Measurements from ENCODE around the gene IP6K1. TPM values are rescaled to one million over a fixed set of nuclear protein-coding genes. Genes with fewer than 3 reads are reported as not detected.

Gene IP6K1
- total and polyA plus RNA-seq, 4 donors: 9.4 to 40.2 (median 28.0) TPM

DNA sequence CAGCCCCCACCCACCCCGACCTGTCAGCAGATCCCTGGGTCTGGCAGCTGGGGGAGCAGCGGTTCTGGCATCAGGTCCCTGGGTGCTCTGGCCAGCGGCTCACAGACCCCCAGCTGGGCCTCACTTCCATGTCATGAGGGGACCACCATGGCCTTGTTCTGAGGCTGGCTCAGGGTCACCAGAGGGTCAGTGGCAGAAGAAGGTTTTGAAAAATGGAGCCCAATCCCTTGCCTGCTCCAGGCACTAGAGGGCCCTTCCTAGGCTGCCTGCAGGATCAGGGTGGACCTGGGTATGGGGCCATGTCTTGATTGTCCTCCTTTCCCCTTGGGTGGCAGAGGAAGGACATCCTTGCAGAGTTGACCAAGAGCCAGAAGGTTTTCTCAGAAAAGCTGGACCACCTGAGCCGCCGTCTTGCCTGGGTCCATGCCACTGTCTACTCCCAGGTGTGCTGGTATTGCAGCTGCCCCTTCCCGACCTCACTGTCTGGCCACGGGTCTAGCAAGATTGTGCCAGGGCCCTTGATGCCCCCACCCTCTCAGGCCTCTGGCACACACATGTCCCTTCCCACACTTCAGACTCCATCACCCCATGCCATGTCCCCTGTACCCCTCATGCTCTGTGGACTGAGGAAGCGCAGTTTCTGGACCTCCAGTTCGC is 79.8 kb downstream of the IP6K1 start:
- H3K4me3 ChIP-seq (ENCODE audit: low read length in 2 of 2): no peak overlapping the region
- no peak overlapping the region for H3K27ac ChIP-seq (ENCODE audit: low read depth in 1 of 2, low read length in 2 of 2)
- DNase-seq (no peak), ATAC-seq (ENCODE audit: low FRiP score) (no peak)
- H3K36me3 ChIP-seq (ENCODE audit: control insufficient read depth in 1 of 2, insufficient read depth in 2 of 2, low read length in 1 of 2): peaks cover 0 to 5% of the 10 kb centered on the region in 2 donors
- intact Hi-C loops (cut with DNase I): loop anchor here in 1 of 2 donors (10.0 kb wide), 1 partner anchor 128 kb away; no protein-coding TSS in a partner anchor
- H3K4me1 ChIP-seq (ENCODE audit: control insufficient read depth in 1 of 2, insufficient read depth in 2 of 2, low read length in 2 of 2): no peaks in the 10 kb centered on the region
- H3K9me3 ChIP-seq (ENCODE audit: control insufficient read depth, low read length): no peaks in the 10 kb centered on the region
- 85 to 86% methylated on average over 9 of the region's 9 CpGs for WGBS, 2 donors
- no peaks in the 10 kb centered on the region for H3K27me3 ChIP-seq (ENCODE audit: control insufficient read depth in 1 of 2, insufficient read depth in 2 of 2, low read length in 1 of 2)

DNA sequence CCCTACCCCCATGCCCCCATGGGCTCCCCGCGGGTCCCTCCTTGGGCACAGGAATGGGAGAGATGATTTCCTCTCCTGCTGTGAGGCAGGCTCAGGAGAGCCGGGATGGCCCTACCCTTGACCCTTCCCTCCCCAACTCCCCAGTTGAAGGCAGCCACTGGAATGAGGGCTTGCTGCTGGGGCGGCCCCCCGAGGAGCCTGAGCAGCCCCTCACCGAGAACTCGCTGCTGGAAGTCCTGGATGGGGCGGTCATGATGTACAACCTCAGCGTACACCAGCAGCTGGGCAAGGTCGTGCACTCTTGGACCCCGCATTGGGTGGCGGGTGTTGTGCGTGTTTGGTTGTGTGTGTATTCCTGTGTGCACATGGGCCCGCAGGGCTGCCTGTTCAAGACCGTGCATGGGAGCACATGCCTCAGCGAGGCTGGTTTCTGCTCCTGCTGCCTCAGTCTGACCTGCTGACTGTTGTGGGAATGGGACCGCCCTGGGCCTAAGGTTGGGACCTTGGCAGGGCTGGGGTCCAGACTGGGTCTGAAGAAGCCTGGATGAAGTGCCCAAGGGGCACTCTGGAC is 80.9 kb downstream of the IP6K1 start:
- 93% methylated on average over 17 of the region's 17 CpGs for WGBS, 2 donors
- no peak overlapping the region for H3K4me3 ChIP-seq (ENCODE audit: low read length in 2 of 2)
- intact Hi-C loops (cut with DNase I): loop anchor here in 1 of 2 donors (10.0 kb wide), 1 partner anchor 129 kb away; no protein-coding TSS in a partner anchor
- no peak for ATAC-seq (ENCODE audit: low FRiP score)
- H3K4me1 ChIP-seq (ENCODE audit: control insufficient read depth in 1 of 2, insufficient read depth in 2 of 2, low read length in 2 of 2): no peaks in the 10 kb centered on the region
- no peak overlapping the region for H3K27ac ChIP-seq (ENCODE audit: low read depth in 1 of 2, low read length in 2 of 2)
- H3K27me3 ChIP-seq (ENCODE audit: control insufficient read depth in 1 of 2, insufficient read depth in 2 of 2, low read length in 1 of 2): no peaks in the 10 kb centered on the region
- no peaks in the 10 kb centered on the region for H3K9me3 ChIP-seq (ENCODE audit: control insufficient read depth, low read length)
- peaks cover 0 to 5% of the 10 kb centered on the region in 2 donors for H3K36me3 ChIP-seq (ENCODE audit: control insufficient read depth in 1 of 2, insufficient read depth in 2 of 2, low read length in 1 of 2)
- DNase-seq: no peak

DNA sequence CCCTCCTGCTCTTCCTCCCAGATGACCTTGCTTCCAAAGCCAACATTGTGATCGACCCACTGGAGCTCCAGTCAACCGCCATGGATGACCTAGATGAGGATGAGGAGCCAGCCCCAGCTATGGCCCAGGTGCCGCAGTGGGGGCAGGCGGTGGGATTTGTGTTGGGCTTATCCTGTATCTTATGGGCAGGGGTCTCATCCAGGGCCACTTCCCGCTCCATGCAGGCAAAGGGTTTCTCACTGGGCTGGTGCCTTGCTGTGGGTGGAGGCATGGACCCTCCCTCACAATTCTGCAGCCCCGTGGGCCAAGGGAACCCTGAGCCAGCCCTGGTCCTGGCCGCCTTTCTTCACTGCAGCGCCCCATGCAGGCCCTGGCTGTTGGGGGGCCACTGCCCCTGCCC is 81.7 kb downstream of the IP6K1 start:
- no peak overlapping the region for H3K4me3 ChIP-seq (ENCODE audit: low read length in 2 of 2)
- intact Hi-C loops (cut with DNase I): loop anchor here (5.0 to 10.0 kb wide), 2 partner anchors 130 to 133 kb away; no protein-coding TSS in a partner anchor
- ATAC-seq (ENCODE audit: low FRiP score) (no peak), DNase-seq (no peak)
- H3K27me3 ChIP-seq (ENCODE audit: control insufficient read depth in 1 of 2, insufficient read depth in 2 of 2, low read length in 1 of 2): no peaks in the 10 kb centered on the region
- 93 to 94% methylated on average over 8 of the region's 8 CpGs for WGBS, 2 donors
- no peak overlapping the region for H3K27ac ChIP-seq (ENCODE audit: low read depth in 1 of 2, low read length in 2 of 2)
- H3K4me1 ChIP-seq (ENCODE audit: control insufficient read depth in 1 of 2, insufficient read depth in 2 of 2, low read length in 2 of 2): no peaks in the 10 kb centered on the region
- no peaks in the 10 kb centered on the region for H3K9me3 ChIP-seq (ENCODE audit: control insufficient read depth, low read length)
- peaks cover 0 to 5% of the 10 kb centered on the region in 2 donors for H3K36me3 ChIP-seq (ENCODE audit: control insufficient read depth in 1 of 2, insufficient read depth in 2 of 2, low read length in 1 of 2)

DNA sequence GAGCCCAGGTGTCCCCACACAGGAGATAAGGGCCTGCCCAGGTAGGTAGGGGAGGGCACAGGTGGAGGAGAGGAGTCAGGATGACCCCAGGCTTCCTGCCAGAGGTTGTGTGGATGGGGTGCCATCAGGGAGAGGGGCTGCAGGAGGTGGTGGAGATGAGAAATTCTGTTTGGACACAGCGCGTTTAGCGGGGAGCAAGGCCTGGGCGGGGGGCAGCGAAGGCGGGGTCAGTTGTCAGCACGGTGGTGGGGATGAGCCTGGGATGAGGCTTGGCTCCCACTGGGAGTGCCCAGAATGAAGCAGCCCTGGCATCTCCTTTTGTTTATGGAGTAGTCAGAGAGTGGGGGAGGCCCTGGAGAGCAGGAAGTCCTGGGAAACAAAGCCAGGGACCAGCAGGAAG is 82.4 kb downstream of the IP6K1 start:
- no peak for ATAC-seq (ENCODE audit: low FRiP score)
- Histone ChIP-seq H3K27me3 (ENCODE audit: control insufficient read depth in 1 of 2, insufficient read depth in 2 of 2, low read length in 1 of 2) (no peaks in the 10 kb centered on the region), H3K4me3 (ENCODE audit: low read length in 2 of 2) (no peak overlapping the region), H3K36me3 (ENCODE audit: control insufficient read depth in 1 of 2, insufficient read depth in 2 of 2, low read length in 1 of 2) (peaks cover 0 to 5% of the 10 kb centered on the region in 2 donors), H3K9me3 (ENCODE audit: control insufficient read depth, low read length) (no peaks in the 10 kb centered on the region), H3K27ac (ENCODE audit: low read depth in 1 of 2, low read length in 2 of 2) (no peak overlapping the region), H3K4me1 (ENCODE audit: control insufficient read depth in 1 of 2, insufficient read depth in 2 of 2, low read length in 2 of 2) (no peaks in the 10 kb centered on the region)
- no peak for DNase-seq
- WGBS, 2 donors: 93% methylated on average over 7 of the region's 7 CpGs
- intact Hi-C loops (cut with DNase I): loop anchor here (5.0 to 10.0 kb wide), 2 partner anchors 131 to 133 kb away; no protein-coding TSS in a partner anchor

DNA sequence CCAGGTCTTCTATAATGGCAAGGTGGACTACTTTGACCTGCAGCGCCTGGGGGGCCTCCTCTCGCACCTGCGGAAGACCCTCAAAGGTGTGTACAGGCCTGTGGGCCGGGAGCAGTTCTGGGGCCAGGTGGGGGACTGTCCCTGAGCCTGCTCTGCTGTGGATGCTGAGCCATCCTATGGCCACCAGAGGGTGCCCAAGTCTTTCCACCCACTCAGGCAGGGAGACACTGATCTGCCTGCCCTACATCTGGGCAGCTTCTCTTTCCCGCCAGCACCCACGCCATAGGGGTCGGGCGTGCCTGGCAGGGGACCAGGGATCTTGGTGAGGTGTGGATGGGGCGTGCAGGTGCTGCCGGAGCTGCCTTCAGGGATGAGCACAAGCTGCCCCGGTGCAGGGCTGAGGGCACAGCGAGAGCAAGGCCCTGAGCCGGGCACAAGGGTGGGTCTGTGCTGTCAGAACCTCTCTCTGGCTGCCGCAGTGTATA is 82.9 kb downstream of the IP6K1 start:
- DNase-seq: peak; percentile 71 to 82
- intact Hi-C loops (cut with DNase I): loop anchor here (5.0 to 10.0 kb wide), 2 partner anchors 131 to 134 kb away; no protein-coding TSS in a partner anchor

DNA sequence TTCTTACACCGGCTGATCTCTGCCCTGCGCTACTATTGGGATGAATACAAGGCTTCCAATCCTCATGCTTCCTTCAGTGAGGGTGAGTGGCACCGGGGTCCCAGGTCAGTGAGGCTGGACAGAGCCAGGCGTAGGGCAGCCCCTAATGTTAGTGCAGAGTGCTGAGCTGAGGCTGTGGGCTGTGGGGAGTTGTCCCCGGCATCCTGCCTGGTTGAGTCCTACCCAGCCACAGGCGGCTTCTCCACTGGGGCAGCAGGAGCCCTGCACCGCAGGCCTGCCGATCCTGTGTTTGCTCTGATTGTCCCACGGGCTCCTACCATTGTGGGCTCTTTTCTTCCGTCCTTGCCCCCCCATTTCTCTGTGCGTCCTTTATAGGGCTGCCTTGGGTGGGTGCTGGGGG is 83.7 kb downstream of the IP6K1 start:
- no peaks in the 10 kb centered on the region for H3K4me1 ChIP-seq (ENCODE audit: control insufficient read depth in 1 of 2, insufficient read depth in 2 of 2, low read length in 2 of 2)
- ATAC-seq (ENCODE audit: low FRiP score) (no peak), DNase-seq (no peak)
- no peaks in the 10 kb centered on the region for H3K27me3 ChIP-seq (ENCODE audit: control insufficient read depth in 1 of 2, insufficient read depth in 2 of 2, low read length in 1 of 2)
- no peak overlapping the region for H3K27ac ChIP-seq (ENCODE audit: low read depth in 1 of 2, low read length in 2 of 2)
- 90 to 92% methylated on average over 11 of the region's 11 CpGs for WGBS, 2 donors
- no peak overlapping the region for H3K4me3 ChIP-seq (ENCODE audit: low read length in 2 of 2)
- intact Hi-C loops (cut with DNase I): loop anchor here (5.0 to 10.0 kb wide), 2 partner anchors 132 to 135 kb away; no protein-coding TSS in a partner anchor
- H3K36me3 ChIP-seq (ENCODE audit: control insufficient read depth in 1 of 2, insufficient read depth in 2 of 2, low read length in 1 of 2): peaks cover 0 to 5% of the 10 kb centered on the region in 2 donors
- H3K9me3 ChIP-seq (ENCODE audit: control insufficient read depth, low read length): no peaks in the 10 kb centered on the region

More for the DNA sequence above, 82.9 kb downstream of the IP6K1 start:
- Histone ChIP-seq H3K4me3 (ENCODE audit: low read length in 2 of 2) (no peak overlapping the region), H3K9me3 (ENCODE audit: control insufficient read depth, low read length) (no peaks in the 10 kb centered on the region), H3K4me1 (ENCODE audit: control insufficient read depth in 1 of 2, insufficient read depth in 2 of 2, low read length in 2 of 2) (no peaks in the 10 kb centered on the region), H3K27ac (ENCODE audit: low read depth in 1 of 2, low read length in 2 of 2) (no peak overlapping the region), H3K27me3 (ENCODE audit: control insufficient read depth in 1 of 2, insufficient read depth in 2 of 2, low read length in 1 of 2) (no peaks in the 10 kb centered on the region), H3K36me3 (ENCODE audit: control insufficient read depth in 1 of 2, insufficient read depth in 2 of 2, low read length in 1 of 2) (peaks cover 0 to 5% of the 10 kb centered on the region in 2 donors)
- ATAC-seq (ENCODE audit: low FRiP score): peak; percentile 65
- 56 to 58% methylated on average over 14 of the region's 14 CpGs for WGBS, 2 donors

DNA sequence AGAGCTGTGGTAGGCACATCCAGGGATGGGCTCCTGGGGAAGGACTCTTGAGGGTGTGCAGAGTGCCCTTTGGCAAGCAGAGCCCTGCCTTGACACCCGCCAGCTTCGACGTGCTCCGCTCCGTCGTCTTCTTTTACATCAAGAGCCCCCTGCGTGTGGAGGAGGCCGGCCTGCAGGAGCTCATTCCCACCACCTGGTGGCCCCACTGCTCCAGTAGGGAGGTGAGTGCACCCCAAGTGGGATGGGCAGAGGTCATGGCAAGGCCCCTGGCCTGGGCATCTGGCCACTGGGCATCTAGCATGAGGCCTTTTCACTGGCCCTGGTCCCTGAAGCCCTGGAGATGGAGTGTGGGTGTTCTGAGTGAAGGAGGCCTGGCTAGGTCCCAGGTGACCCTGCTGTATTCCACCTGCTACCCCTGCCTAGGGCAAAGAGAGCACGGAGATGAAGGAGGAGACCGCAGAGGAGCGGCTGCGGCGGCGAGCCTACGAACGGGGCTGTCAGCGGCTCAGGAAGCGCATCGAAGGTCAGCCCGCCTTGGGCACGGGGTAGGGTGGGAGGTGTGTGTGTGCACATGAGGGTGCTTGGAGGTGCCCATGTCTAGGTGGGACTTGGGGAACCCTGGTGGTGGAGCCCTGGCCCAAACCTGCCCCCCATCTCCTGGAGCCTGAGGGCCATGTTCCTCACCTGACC is 84.8 kb downstream of the IP6K1 start:
- Histone ChIP-seq H3K4me1 (ENCODE audit: control insufficient read depth in 1 of 2, insufficient read depth in 2 of 2, low read length in 2 of 2) (no peaks in the 10 kb centered on the region), H3K27me3 (ENCODE audit: control insufficient read depth in 1 of 2, insufficient read depth in 2 of 2, low read length in 1 of 2) (no peaks in the 10 kb centered on the region), H3K9me3 (ENCODE audit: control insufficient read depth, low read length) (no peaks in the 10 kb centered on the region), H3K4me3 (ENCODE audit: low read length in 2 of 2) (no peak overlapping the region), H3K27ac (ENCODE audit: low read depth in 1 of 2, low read length in 2 of 2) (no peak overlapping the region), H3K36me3 (ENCODE audit: control insufficient read depth in 1 of 2, insufficient read depth in 2 of 2, low read length in 1 of 2) (peaks cover 0 to 5% of the 10 kb centered on the region in 2 donors)
- WGBS, 2 donors: 82 to 83% methylated on average over 21 of the region's 21 CpGs
- DNase-seq (no peak), ATAC-seq (ENCODE audit: low FRiP score) (no peak)
- intact Hi-C loops (cut with DNase I): loop anchor here (5.0 to 10.0 kb wide), 2 partner anchors 133 to 136 kb away; no protein-coding TSS in a partner anchor

DNA sequence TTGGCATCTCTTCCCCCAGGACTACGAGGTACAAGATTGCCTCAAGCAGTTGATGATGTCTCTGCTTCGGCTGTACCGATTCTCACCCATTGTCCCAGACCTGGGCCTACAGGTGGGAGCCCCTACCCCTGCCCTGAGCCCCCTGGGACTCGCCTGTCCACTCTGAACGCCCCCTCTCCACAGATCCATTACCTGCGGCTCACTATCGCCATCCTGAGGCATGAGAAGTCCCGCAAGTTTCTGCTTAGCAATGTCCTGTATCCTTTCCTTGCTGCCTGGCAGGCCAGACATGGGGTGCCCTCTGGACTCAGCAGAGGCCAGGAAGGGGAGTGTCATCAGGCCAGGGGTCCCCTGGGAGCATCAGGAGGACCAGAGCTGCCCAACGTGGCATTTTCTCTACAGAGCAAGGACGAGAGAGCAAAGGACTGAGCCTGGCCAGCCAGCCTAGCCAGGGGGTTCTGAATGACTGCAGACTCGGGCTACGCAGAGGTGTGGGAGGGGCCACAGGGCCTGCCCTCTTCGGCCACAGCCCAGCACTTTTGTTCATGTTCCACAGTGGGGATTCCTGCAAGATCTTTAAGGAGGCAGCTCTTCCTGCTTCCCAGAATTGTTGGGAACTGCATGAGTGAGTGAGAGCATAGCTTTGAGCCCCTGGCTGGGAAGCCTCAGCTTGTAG is 85.8 kb downstream of the IP6K1 start:
- Histone ChIP-seq H3K4me1 (ENCODE audit: control insufficient read depth in 1 of 2, insufficient read depth in 2 of 2, low read length in 2 of 2) (no peaks in the 10 kb centered on the region), H3K27me3 (ENCODE audit: control insufficient read depth in 1 of 2, insufficient read depth in 2 of 2, low read length in 1 of 2) (no peaks in the 10 kb centered on the region), H3K27ac (ENCODE audit: low read depth in 1 of 2, low read length in 2 of 2) (no peak overlapping the region), H3K4me3 (ENCODE audit: low read length in 2 of 2) (no peak overlapping the region), H3K36me3 (ENCODE audit: control insufficient read depth in 1 of 2, insufficient read depth in 2 of 2, low read length in 1 of 2) (peaks cover 0 to 1% of the 10 kb centered on the region in 2 donors), H3K9me3 (ENCODE audit: control insufficient read depth, low read length) (no peaks in the 10 kb centered on the region)
- 76 to 77% methylated on average over 13 of the region's 13 CpGs for WGBS, 2 donors
- ATAC-seq (ENCODE audit: low FRiP score) (no peak), DNase-seq (no peak)
- intact Hi-C loops (cut with DNase I): loop anchor here (5.0 to 10.0 kb wide), 2 partner anchors 134 to 137 kb away; no protein-coding TSS in a partner anchor

Data from aorta (tissue), 5 donors.